ENCODE results near the gene NAA80. TPM values are rescaled to one million over a fixed set of nuclear protein-coding genes. Genes with fewer than 3 reads are reported as not detected.

NAA80 gene
- total and polyA plus RNA-seq, 2 of the 13 experiments (the other 11 are each of a cell fraction or from before 2014, with no cell fraction given), result 3.4 to 8.7 TPM

DNA sequence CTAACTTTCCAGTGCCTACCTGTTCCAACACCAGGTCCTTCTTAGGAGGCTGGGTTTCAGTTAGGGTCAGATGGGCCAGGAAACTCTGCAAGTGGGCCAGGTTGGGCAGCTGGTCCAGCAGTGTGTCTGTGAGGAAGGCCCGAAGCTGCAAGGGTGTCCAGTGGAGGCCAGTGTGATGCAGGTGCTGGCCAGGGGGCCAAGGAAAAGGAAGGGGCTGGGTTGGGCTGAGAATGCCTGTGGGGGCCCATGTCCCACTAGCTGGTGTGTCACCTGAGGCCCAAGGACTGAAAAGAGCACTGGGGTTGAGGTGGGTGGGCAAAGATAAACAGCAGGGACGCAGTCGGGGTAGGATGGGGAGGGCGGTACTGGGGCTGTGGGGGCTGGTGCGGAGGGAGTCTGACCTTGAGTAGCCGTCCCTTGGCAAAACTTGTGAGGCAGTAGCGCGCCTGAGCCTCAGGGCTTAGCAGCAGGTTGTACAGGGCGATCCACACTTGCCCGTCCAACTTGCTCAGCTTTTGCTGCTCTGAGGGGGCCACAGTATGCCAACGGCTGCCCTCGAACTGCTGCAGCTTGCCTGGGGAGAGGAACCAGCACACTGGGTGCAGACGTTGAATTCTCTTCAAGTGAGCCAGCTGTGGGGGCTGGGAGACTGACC, 42.9 kb upstream of the NAA80 start (continued):
- no peak for TF ChIP-seq ZNF546 (CRISPR knock-in tag; conservative IDR thresholded peaks at IDR 0.05)
- TF ChIP-seq ATF7-NPFF (CRISPR knock-in tag; IDR thresholded peaks at IDR 0.05; ENCODE audit: low read depth), result no peak
- TF ChIP-seq ZNF276 (CRISPR knock-in tag; IDR thresholded peaks at IDR 0.05; ENCODE audit: low read depth), result no peak
- no peak for TF ChIP-seq ZNF713 (CRISPR knock-in tag; IDR thresholded peaks at IDR 0.05)

- Histone ChIP-seq H3K4me2 (ENCODE audit: low read depth, low read length) (no peak overlapping the region), H4K20me1 (ENCODE audit: insufficient read depth, low read length) (no peaks in the 10 kb centered on the region), H3K4me3 (replicated peaks in 1 of 3; ENCODE audit: insufficient read depth in 1 of 3, low read depth in 2 of 3, low read length in 3 of 3) (no peak overlapping the region), H3K27me3 (ENCODE audit: control insufficient read depth in 1 of 2, insufficient read depth in 2 of 2, low read length in 2 of 2) (peaks cover 1 to 2% of the 10 kb centered on the region in 2 experiments; a peak in 1 of 5 replicates), H3K79me2 (ENCODE audit: insufficient read depth, low read length) (peaks cover 3% of the 10 kb centered on the region), H2AFZ (ENCODE audit: low read length) (no peak overlapping the region), H3K9me3 (ENCODE audit: low read length) (no peaks in the 10 kb centered on the region), H3K4me1 (ENCODE audit: insufficient read depth, low read length) (peaks cover 60% of the 10 kb centered on the region), H3K9ac (ENCODE audit: insufficient read depth, low read depth, low read length) (no peak overlapping the region), H3K27ac (ENCODE audit: extremely low read length, insufficient read depth, low read length) (no peak overlapping the region), H3K36me3 (replicated peaks in 1 of 2; ENCODE audit: control insufficient read depth in 1 of 2, insufficient read depth in 2 of 2, low read length in 2 of 2) (no peaks in the 10 kb centered on the region)
- intact Hi-C loops (cut with micrococcal nuclease; ENCODE audit: unreplicated experiment), result loop anchor here (10.0 kb wide), 1 partner anchor 203 kb away; no protein-coding TSS in a partner anchor
- CTCF ChIA-PET (ENCODE audit: low intra/inter-chr PET ratio, low total read pairs), result no interaction called here
- 68% methylated on average over 7 of the region's 9 CpGs for WGBS (ENCODE audit: low lambda C conversion rate)
- ATAC-seq (no peak), FAIRE-seq (no peak), DNase-seq (ENCODE audit: low spot score) (no peak)
- POLR2A ChIA-PET, result interaction anchor here (1.4 kb wide), 1 partner anchor 14 kb away, joined by 3 read pairs; the partner anchor contains the start of gene TUSC2
- in situ Hi-C loops (cut with HindIII; ENCODE audit: extremely low pct_ligation_motif_present, low pct_unique_long_range_greater_than_20kb), result loop anchor here (10.0 kb wide), 1 partner anchor 203 kb away; no protein-coding TSS in a partner anchor
- no TSS peak for BruUV-seq (replicated peaks)
- TF ChIP-seq IKZF4 (CRISPR knock-in tag; IDR thresholded peaks at IDR 0.05; ENCODE audit: borderline replicate concordance, low read depth, not compliant biosample characterization) (no peak), DNMT1 (CRISPR knock-in tag; IDR thresholded peaks at IDR 0.05) (no peak), ZNF292 (CRISPR knock-in tag; IDR thresholded peaks at IDR 0.05; ENCODE audit: borderline replicate concordance, low read depth) (no peak), ZNF660 (CRISPR knock-in tag; IDR thresholded peaks at IDR 0.05; ENCODE audit: borderline replicate concordance, low read depth) (no peak), NFYC (CRISPR knock-in tag; IDR thresholded peaks at IDR 0.05) (no peak), ZNF432 (CRISPR knock-in tag; IDR thresholded peaks at IDR 0.05; ENCODE audit: borderline replicate concordance) (no peak), ZBTB34 (CRISPR knock-in tag; IDR thresholded peaks at IDR 0.05) (no peak), ATF7-NPFF (CRISPR knock-in tag; IDR thresholded peaks at IDR 0.05; ENCODE audit: low read depth) (no peak), RFX1 (IDR thresholded peaks at IDR 0.05) (no peak), BRCA1 (CRISPR knock-in tag; IDR thresholded peaks at IDR 0.05) (no peak), ZNF749 (CRISPR knock-in tag; IDR thresholded peaks at IDR 0.05; ENCODE audit: borderline replicate concordance) (no peak), HMGA1 (CRISPR knock-in tag; conservative IDR thresholded peaks at IDR 0.05) (no peak), ZHX1 (CRISPR knock-in tag; IDR thresholded peaks at IDR 0.05; ENCODE audit: low read depth) (no peak), RBAK (CRISPR knock-in tag; IDR thresholded peaks at IDR 0.05) (no peak)
These were observed 42.3 kb upstream of the NAA80 start for GRCh38 chr3:50341537-50341936.
